KBM-7 (cell line): ENCODE results near the gene TIMP4.
A peak's percentile ranks its signal among the peaks of the same experiment; 100 is the strongest.

Source experiments
- DNase-seq: peaks from one replicate; pipeline ENCODE4 v3.0.0-alpha.2; 2015
- in situ Hi-C: fragments of 300-500 bp; cut with MboI; formaldehyde crosslinking; loops from 2 replicates; pipeline ENCODE4 v1.14.3; 2020; ENCODE audit warnings: low sequenced_read_pairs, low pct_unique_long_range_greater_than_20kb, mixed read lengths

TIMP4 gene

DNA sequence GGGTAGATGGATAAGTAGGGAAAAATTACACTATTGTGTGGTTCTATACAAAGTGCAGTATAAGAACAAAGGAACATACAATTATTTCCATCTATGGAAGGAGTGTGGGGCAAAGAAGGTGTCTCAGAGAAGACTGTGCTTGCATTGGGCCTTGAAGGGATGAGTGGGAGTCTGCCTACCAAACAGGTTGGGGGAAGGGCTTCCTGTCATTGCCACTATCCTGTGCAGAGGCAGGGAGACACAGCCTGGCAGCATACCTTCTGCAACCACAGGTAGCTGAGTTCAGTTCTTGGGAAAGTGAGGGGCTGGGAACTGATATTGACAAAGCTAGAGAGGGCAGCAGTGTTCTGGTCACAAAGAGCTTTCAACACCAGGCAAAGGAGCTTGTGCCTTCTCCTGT lies 3.4 kb downstream of the TIMP4 start:
- in situ Hi-C loops, result no loop called here
- no peak for DNase-seq

DNA sequence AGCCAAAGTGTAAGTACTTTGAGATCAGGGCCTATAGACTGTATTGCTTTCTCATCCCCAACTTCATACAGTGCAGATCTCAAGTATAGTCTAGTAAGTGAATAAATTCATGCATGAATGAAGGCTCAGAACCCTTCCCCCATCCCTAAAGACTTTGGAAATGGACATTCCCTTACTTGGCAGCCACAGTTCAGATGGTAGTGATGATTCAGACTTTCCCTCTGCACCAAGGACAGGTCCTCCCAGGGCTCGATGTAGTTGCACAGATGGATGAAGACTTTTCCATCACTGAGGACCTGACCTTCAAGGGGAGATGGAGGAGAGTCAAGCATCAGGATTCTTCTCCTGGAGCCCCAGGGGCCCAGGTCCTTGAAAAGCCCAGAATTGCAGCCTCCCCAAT lies 4.6 kb downstream of the TIMP4 start:
- no peak for DNase-seq
- in situ Hi-C loops, result no loop called here

DNA sequence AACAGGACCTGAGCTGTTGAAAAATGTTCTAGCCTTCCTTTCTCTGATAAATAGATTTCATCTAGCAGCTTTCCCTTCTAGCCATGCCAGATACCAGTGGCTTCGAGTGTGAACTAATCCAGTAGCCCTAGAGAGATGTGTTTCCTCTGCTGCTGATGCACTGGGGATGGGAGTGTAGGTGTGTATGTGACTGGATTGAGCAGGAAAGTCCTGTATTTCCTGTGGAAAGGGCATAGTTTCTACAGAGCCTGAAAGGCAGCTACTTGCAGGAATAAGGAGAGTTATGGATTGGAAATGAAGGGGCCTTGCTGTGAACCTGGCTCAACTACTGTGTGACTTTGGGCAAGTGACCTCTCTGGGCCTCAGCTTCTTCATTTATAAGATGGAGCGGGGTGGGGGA lies 8.6 kb downstream of the TIMP4 start:
- DNase-seq, result no peak
- in situ Hi-C loops, result no loop called here

DNA sequence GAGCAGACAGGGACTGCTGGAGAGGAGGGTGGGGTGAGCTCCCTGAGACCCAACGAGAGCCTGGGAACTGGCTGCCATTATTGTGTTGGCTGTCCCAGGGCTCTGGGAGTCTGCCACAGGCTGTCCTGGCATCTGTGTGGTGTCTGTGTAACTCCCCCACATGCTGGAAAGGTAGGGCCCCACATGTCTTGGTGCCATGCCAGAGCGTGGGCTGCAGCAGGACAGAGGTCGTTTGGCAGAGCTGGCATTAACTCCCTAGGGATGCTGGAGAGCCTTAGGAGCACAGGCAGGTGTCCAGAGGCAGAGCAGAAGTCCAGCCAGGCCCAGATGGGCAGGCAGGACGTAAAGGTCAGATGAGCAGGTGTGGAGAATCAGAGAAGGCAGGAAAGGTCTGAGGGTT lies 9.7 kb downstream of the TIMP4 start:
- in situ Hi-C loops, result loop anchor here (25.0 kb wide), 1 partner anchor 313 kb away; no protein-coding TSS in a partner anchor
- DNase-seq, result no peak

DNA sequence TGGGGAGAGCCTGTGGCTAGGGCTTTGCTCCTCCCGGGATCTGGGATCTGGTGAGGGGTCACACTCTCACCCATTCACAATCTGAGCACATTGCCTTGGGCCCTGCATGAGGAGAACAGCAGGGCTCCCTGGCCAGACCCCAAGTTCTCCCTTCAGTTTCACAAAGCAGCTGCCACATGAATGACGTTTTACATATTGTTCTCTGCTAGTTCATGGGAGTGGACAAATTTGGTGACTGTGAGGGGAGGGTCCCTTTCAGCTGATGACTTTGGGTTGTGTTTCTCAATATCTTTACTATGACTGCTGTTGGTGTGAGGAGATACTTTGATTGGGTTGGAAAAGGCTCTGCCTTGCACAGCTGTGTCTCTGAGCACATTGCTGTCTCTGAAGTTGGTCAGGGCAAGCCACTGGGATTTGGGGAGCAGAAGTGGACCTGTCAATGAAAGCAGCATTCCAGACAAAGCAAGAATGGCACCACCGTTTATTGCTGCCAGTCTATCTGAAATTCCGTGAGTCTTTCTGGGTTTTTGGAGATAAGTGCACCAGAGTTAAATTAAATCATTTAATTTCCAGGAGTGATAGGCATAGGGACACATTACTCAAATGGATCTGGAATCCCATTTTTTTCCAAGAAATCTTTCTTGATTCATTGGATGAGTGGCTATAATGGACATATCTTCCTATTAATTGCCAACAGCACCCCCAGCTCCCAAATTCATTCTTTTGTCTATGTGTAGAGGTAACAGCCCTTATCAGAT lies 10.3 kb downstream of the TIMP4 start:
- in situ Hi-C loops, result loop anchor here (25.0 kb wide), 1 partner anchor 314 kb away; no protein-coding TSS in a partner anchor
- DNase-seq, result no peak

DNA sequence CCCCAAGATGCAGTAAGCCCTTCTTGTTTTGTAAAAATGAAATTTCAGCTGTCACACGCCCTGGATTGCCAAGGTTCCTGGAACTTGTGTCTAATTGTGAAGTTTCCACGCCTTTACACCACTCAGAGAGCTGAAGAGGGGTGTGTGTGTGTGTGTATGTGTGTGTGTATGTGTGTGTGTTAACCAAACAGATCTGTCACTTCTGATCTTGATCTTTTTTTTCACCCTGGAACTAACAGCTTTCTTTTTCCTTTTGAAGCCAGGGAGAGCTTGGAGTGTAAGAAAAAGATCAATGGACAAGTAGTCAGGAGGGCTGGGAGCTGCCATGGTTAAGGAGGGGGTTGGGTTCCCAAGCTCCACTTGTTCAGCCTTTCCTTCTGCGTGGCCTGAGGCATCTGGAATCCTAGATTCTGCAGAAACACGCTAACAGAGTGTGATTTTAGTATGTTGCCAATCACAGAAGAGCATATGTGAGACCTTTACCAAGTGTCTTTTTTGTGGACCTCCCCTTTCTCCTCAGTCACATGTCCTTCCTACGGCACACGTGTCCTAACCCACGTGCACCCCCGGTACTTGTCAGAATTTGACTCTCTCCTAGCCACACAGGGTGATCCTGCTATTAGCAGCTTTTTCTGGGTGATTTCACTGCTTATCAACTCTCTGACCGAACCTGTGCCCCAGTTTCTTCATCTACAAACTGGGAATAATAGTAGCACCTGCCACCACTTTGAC lies 11.5 kb downstream of the TIMP4 start:
- in situ Hi-C loops, result loop anchor here (25.0 kb wide), 1 partner anchor 315 kb away; no protein-coding TSS in a partner anchor
- no peak for DNase-seq

DNA sequence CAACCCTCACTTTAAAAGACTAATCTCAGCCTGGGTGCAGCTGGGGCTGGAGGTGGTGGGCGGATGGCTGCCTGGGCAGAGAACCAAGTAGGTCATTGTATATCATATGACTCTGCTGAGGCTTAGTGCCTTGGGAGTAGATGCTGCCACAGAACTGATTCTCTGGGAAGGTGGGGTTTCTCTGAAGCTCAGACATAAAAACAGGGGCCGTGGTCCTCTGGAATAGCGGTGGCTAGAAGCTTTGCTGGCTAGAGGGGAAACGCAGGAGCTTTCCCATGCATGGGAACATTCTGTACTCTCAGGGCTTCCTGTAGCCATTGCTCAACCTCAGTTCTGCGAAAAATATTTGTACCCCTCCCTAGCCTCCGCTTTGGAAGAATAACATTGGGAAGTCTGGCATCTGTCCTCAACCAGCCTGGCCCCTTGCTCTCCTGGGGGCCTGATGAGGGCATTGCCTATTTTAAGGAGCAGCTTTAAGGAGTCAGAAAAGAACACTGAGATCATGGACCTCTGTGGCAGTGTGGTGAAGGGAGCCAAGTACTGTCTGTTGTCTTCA lies 14.7 kb downstream of the TIMP4 start:
- in situ Hi-C loops, result loop anchor here (25.0 kb wide), 1 partner anchor 318 kb away; no protein-coding TSS in a partner anchor
- no peak for DNase-seq

DNA sequence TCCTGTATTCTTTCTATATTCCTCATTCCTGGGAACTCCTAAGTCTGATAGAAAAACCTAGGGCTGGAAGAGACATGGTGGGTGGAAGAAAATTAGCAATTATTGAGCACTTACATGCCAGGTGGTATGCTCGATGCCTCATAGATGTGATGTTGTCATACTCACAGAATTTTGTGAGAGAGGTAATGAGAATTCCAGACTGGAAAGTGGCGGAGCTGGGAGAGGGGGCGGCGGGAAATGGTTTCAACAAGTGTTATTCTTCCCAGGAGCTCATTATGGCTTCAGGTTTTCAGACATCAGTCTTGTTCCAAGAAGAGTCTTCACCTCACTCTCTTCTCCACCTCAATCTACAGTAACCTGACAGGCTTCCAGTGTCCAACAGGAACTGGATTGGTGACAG lies 16.2 kb downstream of the TIMP4 start:
- in situ Hi-C loops, result loop anchor here (25.0 kb wide), 1 partner anchor 320 kb away; no protein-coding TSS in a partner anchor
- no peak for DNase-seq

DNA sequence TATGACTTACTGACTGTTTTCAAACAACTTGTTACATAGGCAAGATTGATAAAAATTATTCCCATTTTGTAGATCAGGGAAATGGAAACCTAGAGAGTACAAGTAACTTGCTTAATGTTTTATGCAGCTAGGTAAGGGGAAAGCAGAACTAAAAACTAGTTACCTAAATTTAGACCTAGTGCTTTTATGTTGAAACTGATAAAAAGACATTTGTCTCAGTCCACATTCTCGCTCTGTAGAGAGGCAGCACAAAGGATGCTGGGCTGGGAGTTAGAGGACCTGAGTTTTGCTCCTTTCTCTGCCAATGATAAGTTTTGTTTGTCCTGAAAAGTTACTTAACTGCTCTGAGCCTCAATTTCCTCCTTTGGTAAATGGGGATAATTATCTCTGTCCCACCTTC lies 17.4 kb downstream of the TIMP4 start:
- in situ Hi-C loops, result loop anchor here (25.0 kb wide), 1 partner anchor 321 kb away; no protein-coding TSS in a partner anchor
- DNase-seq, result no peak

DNA sequence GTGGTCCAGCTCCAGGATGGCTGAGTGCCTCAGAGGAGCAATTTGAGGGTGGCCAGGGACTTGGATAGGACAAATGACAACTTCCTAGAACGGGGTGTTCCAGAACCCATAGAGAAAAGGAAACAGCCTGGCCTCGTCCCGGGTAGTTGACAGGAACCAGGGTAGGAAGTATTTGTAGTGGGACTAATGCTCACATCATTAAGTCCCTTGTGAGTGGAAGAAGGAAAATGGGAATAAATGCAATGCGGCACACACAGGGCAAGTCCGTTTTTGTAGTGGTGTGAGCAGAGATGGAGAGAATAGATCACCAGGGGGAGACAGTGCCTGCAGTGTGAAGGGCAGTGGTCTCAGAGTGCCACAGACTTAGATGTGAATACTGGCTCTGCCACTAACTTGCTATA lies 19.6 kb downstream of the TIMP4 start:
- peak; percentile 61 for DNase-seq
- in situ Hi-C loops, result loop anchor here (25.0 kb wide), 1 partner anchor 323 kb away; no protein-coding TSS in a partner anchor

DNA sequence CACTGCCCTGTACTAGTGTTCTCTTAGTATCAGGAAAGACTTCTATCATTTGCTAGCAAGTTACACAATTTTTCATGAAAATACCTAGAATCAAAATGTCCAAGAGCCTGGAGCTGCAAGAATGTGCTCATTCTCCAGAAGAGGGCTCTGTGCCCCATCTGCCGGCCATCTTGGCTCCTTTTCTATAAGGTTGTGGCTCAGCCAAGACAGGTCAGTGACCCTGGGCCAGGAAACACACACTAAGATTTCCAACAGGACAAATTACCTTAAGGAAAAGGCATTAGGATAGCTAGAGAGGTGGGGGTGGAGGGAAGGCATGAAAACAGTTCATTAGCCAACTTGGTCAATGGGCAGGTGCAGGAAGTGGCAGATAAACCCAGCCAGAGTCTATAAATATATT lies 20.7 kb downstream of the TIMP4 start:
- peak; percentile 29 for DNase-seq
- in situ Hi-C loops, result loop anchor here (25.0 kb wide), 1 partner anchor 324 kb away; no protein-coding TSS in a partner anchor

DNA sequence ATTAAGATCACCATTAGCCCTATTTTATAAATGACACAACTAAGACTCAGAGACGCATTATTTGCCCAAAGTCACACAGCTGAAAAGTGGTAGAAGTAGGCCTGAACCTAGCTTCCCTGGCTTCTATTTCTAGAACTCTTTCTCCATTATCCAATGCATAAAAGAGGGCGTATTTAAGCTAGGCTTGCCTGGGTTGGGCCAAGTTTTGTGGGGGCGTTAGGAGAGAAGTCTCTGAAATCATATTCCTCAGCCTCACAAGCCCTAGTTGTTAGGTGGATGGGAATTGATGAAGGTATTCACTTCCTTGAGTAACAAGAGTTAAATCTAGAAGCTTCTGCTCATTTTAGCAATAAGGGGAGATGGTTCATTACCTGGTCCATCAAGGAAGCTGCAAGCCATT lies 22.3 kb downstream of the TIMP4 start:
- in situ Hi-C loops, result loop anchor here (25.0 kb wide), 1 partner anchor 326 kb away; no protein-coding TSS in a partner anchor
- DNase-seq, result no peak

DNA sequence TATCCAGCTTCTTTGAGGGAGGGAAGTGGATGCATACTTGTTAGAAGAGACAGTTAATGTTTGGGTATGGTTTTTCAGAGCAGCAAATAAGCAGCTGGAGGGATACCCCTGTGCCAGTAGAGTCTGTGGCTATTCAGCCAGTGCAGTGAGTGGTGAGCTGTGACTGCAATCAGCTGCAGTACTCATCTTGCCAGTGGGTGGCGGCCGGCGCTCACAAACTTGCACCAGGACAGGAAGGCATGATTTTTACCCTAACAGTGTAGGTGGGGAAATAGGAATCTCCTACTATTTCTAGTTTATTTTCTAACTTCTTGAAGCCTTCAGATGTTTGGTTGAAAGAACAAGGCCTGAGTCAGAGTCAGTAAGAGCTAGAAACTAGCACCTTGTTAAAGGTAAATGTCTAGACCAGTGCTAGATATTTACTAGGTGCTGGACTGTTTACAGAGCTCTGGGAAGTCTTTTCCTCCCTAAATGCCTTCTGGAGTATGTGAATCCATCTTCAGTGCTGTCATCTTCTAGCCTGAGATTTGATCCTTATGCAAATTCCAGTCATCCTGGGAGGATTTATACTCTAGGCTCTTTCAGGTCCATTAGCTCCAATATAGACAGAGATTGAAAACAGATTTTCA lies 23.6 kb downstream of the TIMP4 start:
- peak; percentile 70 for DNase-seq
- in situ Hi-C loops, result loop anchor here (25.0 kb wide), 1 partner anchor 327 kb away; no protein-coding TSS in a partner anchor

DNA sequence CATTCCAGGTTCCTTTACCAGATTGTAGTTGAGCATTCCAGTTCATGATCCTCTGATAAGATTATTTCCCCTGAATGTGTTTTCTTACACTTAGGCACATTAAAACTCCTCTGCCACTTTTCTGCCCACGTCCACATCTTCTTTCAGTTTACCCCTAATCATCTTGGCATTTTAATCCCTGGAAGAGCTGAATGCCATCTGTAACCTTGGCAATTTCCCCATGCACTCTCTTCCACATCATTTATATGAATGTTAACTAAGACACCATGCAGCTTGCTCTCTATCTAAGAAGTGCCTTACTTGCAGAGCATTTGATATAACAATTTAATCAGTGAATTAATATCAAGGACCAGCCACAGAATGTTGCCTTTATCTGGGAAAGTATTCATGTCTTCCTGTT lies 25.8 kb downstream of the TIMP4 start:
- in situ Hi-C loops, result loop anchor here (25.0 kb wide), 1 partner anchor 329 kb away; no protein-coding TSS in a partner anchor
- no peak for DNase-seq

DNA sequence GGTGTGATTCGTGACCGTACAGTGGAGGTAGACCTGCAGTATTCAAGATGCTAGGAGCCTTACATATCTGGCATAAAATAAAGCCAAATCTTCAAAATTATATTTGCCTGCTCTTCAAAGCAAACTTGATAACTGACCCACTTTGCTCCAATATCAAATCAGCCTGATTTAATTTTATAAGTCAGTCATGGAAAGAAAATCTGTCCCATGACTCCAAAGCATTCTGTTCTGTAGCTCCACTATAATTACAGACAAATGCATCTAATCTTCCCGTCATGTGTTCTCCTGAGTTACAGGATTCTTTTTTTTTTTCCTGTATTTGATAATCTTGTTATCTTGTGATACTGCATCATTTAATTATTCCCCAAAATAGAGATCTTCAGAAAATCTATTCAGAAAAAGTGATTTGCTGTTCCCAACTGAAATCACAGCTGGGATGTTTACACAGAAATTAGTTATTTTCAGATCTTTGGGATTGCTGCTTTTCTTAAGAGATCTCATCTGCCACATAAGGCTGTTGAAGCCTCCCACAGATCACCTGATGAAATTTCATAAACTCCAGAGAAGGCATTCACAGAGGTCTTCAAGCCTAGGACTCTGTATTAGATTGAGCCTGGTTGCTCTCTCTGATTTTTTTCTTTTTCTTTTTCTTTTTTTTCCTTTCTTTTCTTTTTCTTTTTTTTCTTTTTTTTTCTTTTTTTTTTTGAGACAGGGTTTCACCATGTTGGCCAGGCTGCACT lies 27.2 kb downstream of the TIMP4 start:
- in situ Hi-C loops, result loop anchor here (25.0 kb wide), 1 partner anchor 331 kb away; no protein-coding TSS in a partner anchor
- no peak for DNase-seq

DNA sequence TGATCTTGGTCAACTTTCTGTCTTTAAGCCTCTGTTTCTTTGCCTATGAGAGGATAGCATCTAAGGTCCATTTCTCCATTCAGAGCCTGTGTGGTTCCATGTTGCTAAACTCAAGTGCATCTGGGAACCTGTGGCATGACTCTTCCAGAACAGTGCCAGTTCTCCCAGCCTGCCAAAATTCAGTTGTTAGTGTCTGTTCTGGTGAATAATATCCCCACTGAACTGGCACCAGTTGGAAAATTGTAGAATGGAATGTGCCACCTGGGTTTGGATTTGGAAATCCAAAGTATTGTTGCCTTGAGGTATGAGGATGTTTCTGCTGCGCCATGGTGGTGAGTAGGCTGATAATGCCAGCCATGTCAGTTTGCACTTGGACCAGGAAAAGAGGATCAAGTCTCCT lies 31.3 kb downstream of the TIMP4 start:
- in situ Hi-C loops, result loop anchor here (25.0 kb wide), 1 partner anchor 335 kb away; no protein-coding TSS in a partner anchor
- DNase-seq, result no peak

DNA sequence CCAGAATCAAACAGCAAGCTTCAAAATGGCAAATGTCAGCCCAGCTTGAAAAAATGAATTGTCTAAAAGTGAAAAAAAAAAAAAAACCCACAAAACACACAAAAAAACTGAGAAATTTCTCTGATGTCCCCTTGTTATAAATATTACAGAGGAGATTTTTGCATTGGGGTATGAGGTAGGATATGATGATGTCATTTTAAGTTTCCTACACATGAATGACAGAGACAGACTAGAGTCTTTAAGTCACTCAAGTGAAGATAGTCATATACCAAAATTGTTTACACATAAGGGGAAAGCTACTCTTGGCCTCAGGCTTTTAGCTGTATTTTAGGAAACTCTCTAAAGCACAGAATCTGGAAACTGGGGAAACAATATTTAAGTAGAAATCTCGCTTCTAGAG lies 32.9 kb downstream of the TIMP4 start:
- no peak for DNase-seq
- in situ Hi-C loops, result loop anchor here (25.0 kb wide), 1 partner anchor 337 kb away; no protein-coding TSS in a partner anchor

DNA sequence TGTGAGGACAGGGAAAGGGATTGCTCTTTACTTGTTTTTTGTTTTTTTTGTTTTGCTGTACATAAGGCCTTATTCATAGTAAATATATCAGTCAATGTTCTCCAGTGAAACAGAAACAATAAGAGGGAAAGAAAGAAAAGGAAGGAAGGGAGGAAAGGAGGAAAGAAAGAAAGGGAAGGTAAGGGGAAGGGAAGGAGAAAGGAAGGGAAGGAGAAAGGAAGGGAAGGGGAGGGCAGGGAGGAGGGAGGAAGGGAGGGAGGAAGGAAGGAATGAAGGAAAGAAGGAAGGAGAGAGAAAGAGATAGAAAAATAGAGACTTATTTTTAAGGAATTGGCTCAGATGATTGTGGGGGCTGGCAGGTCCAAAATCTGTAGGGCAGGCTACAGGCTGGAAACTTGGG lies 37.2 kb downstream of the TIMP4 start:
- in situ Hi-C loops, result no loop called here
- no peak for DNase-seq
